Spleen (tissue), 11 donors: Measurements from ENCODE around the gene SLC34A1. TPM values are rescaled to one million over a fixed set of nuclear protein-coding genes. Genes with fewer than 3 reads are reported as not detected.
A peak's percentile ranks its signal among the peaks of the same experiment; 100 is the strongest.

Source experiments
- DNase-seq: peaks from one replicate; pipeline ENCODE4 v3.0.0-alpha.2; 2020
- H3K27ac ChIP-seq, 8 donors: fragments of 200-600 bp; sonication (generic) in 7 of 8; 1 replicate in 4 of 8; 2 replicates in 4 of 8; pipeline versions ENCODE4 v1.5.0 to v1.8.0; 2016 to 2021; ENCODE audit warnings: inconsistent platforms in 4 of 8, mild to moderate bottlenecking in 4 of 8, moderate library complexity in 1 of 8
- H3K27me3 ChIP-seq, 7 donors: fragments of 200-600 bp; sonication (generic) in 6 of 7; replicated peaks in 1 of 7; 1 replicate in 4 of 7; 2 replicates in 3 of 7; pipeline versions ENCODE4 v1.5.0 to v1.8.0; 2016 to 2021; ENCODE audit warnings: inconsistent platforms in 3 of 7, mild to moderate bottlenecking in 1 of 7
- H3K36me3 ChIP-seq, 6 donors: fragments of 200-600 bp; sonication (generic) in 5 of 6; 1 replicate in 4 of 6; 2 replicates in 2 of 6; pipeline versions ENCODE4 v1.5.0 to v1.8.0; 2016 to 2021; ENCODE audit warnings: inconsistent platforms in 2 of 6
- H3K4me1 ChIP-seq, 6 donors: fragments of 200-600 bp; sonication (generic) in 5 of 6; 1 replicate in 3 of 6; 2 replicates in 3 of 6; pipeline versions ENCODE4 v1.5.0 to v1.8.0; 2016 to 2021; ENCODE audit warnings: inconsistent platforms in 3 of 6
- H3K4me3 ChIP-seq, 8 donors: fragments of 200-600 bp; sonication (generic) in 7 of 8; 1 replicate in 4 of 8; 2 replicates in 4 of 8; pipeline versions ENCODE4 v1.5.0 to v1.8.0; 2016 to 2021; ENCODE audit warnings: inconsistent platforms in 4 of 8, mild to moderate bottlenecking in 4 of 8, moderate library complexity in 2 of 8
- H3K9me3 ChIP-seq, 8 donors: fragments of 200-600 bp; sonication (generic) in 7 of 8; 1 replicate in 4 of 8; 2 replicates in 4 of 8; pipeline versions ENCODE4 v1.5.0 to v1.8.0; 2016 to 2021; ENCODE audit warnings: inconsistent platforms in 4 of 8
- CTCF ChIP-seq, 11 experiments: fragments of 200-600 bp in 7 of 11; fragments of 450-650 bp in 4 of 11; sonication (generic) in 4 of 11; IDR thresholded peaks in 8 of 11; conservative IDR thresholded peaks in 3 of 11; 1 replicate in 7 of 11; 2 replicates in 4 of 11; pipeline versions ENCODE4 v1.4.0 to v1.8.0; 2016 to 2021; ENCODE audit warnings: antibody characterized with exemption in 11 of 11, inconsistent platforms in 4 of 11, mild to moderate bottlenecking in 1 of 11
- POLR2A ChIP-seq, 3 donors: fragments of 450-650 bp; IDR thresholded peaks; one replicate each; pipeline ENCODE4 v1.5.1; 2017; ENCODE audit warnings: antibody characterized with exemption in 3 of 3, mild to moderate bottlenecking in 1 of 3
- POLR2AphosphoS5 ChIP-seq, 3 donors: sonication (generic); formaldehyde crosslinking; IDR thresholded peaks; one replicate each; pipeline ENCODE4 v1.5.1; 2017; ENCODE audit warnings: antibody characterized with exemption in 3 of 3
- WGBS, 5 donors: extraction: QIAGEN DNeasy Blood & Tissue Kit in 3 of 5; methylation state at CpG; one replicate each; pipeline versions ENCODE4 v1.1.5 to v1.1.7; 2013 to 2018; 5-methylcytosine and 5-hydroxymethylcytosine counted together
- intact Hi-C: fragments of 100-400 bp; cut with DNase I; formaldehyde crosslinking; loops from one replicate; pipeline ENCODE4 v1.15.0; 2023; ENCODE audit warnings: low total_unique reads
- polyA plus RNA-seq, 3 donors: library from polyadenylated mRNA; stranded (reverse); fragments of 200-250 nt; gene quantifications; one replicate each; pipeline ENCODE4 v1.2.1, GENCODE V29; 2013
- total RNA-seq, 7 donors: library from RNA; depleted of rRNA in 3 of 7; stranded (reverse); fragments of >200 nt in 3 of 7; fragmentation: NEBNext Ultra II Directional in 4 of 7; extraction: Animal tissue kit (Norgen Biotek cat#: 25700) in 4 of 7; gene quantifications; one replicate each; pipeline versions ENCODE4 v1.1.0 to v1.2.1, GENCODE V29; 2016 to 2021
- donor health status: healthy with polysubstance abuse.
- donor health status: DM: no; HTN: no; CAD: no; lungs with moderate emphysema.
- donor health status: DM: no; HTN: no; CAD: no.
- donor health status: Bipolar disorder and iron deficiency.
- donor health status: healthy.
- donor health status: DM: no; HTN: no; CAD: no.
- donor health status: DM: yes; HTN: yes; CAD: no.

Gene SLC34A1
- total and polyA plus RNA-seq, 10 donors: 0.02 to 0.77 (median 0.14) TPM; not detected in 3

GRCh38 chr5:177446200-177447065, 62.2 kb downstream of the SLC34A1 start, which contains the start of gene PRR7:
PRR7 (plus strand) TSS chr5:177446814; CDS start chr5:177455068, 8,254 bp downstream.
- WGBS, 5 donors: 0 to 1% (median 0%) methylated on average over 11 to 89 of the region's 89 CpGs
- Histone ChIP-seq H3K4me3 (peak within 1 kb of the TSS; percentile 41 to 83 (median 55)), H3K9me3 (no peaks in the 10 kb centered on the region), H3K27ac (peak within 1 kb of the TSS; percentile 14 to 88 (median 78)), H3K4me1 (peaks cover 15 to 82% (median 49%) of the 10 kb centered on the region in 6 donors), H3K36me3 (peaks cover 0 to 28% (median 18%) of the 10 kb centered on the region in 6 donors), H3K27me3 (peaks cover 0 to 32% (median 0%) of the 10 kb centered on the region in 7 donors)
- peak; percentile 87 to 95 (median 91) for TF ChIP-seq POLR2AphosphoS5 (IDR thresholded peaks at IDR 0.05)
- no peak for TF ChIP-seq POLR2A (IDR thresholded peaks at IDR 0.05)
- peak in 5 of 11 experiments; percentile 21 to 41 (median 28) for TF ChIP-seq CTCF (IDR thresholded peaks at IDR 0.05 in 8 of 11, conservative IDR thresholded peaks at IDR 0.05 in 3 of 11)
- intact Hi-C loops: no loop called here
- peak; percentile 94 for DNase-seq

DNA sequence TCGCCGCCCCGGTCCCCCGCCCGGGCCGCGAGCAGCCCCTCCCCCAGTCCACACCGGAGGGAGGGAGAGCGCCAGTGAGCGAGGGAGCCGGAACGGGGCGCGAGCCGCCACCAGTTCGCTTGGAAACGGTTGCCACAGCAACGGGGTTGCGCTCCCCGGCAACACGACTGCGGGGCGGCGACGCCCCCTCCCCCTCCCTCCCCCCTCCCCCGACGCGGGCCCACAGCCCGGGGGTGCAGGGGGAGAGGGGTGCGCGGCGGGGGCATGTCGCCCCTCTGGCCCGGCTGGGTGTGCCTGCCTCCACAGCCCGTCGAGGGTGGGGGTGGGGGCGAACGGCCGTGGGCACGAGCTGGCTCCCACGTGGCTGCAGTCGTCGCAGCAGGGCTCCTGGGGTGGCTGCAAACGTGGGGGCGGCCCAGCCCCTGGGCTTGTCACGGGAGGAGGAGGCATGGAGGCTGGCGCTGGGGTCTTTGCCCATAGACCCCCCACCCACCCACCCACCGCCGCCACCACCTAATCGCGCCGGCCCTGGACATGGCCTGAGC, 62.9 kb downstream of the SLC34A1 start:
- peak; percentile 92 for DNase-seq

GRCh38 chr5:177447611-177448243, 63.5 kb downstream of the SLC34A1 start:
- Histone ChIP-seq H3K27ac (peak overlapping the region in 2 of 8 donors; percentile 86 to 88), H3K4me3 (peak overlapping the region in 4 of 8 donors; percentile 58 to 83 (median 60)), H3K9me3 (no peaks in the 10 kb centered on the region), H3K27me3 (peaks cover 0 to 32% (median 0%) of the 10 kb centered on the region in 7 donors), H3K36me3 (peaks cover 0 to 15% (median 5%) of the 10 kb centered on the region in 6 donors), H3K4me1 (peaks cover 15 to 76% (median 46%) of the 10 kb centered on the region in 6 donors)
- no peak for TF ChIP-seq CTCF (IDR thresholded peaks at IDR 0.05 in 8 of 11, conservative IDR thresholded peaks at IDR 0.05 in 3 of 11)
- no peak for TF ChIP-seq POLR2A (IDR thresholded peaks at IDR 0.05)
- TF ChIP-seq POLR2AphosphoS5 (IDR thresholded peaks at IDR 0.05): peak; percentile 62 to 82 (median 65)
- intact Hi-C loops: no loop called here
- 6 to 19% (median 9%) methylated on average over 19 to 23 of the region's 23 CpGs for WGBS, 5 donors
- peak; percentile 87 for DNase-seq

More for the DNA sequence above, 62.9 kb downstream of the SLC34A1 start:
- Histone ChIP-seq H3K4me1 (peaks cover 15 to 77% (median 48%) of the 10 kb centered on the region in 6 donors), H3K9me3 (no peaks in the 10 kb centered on the region), H3K4me3 (peak overlapping the region; percentile 41 to 83 (median 55)), H3K27ac (peak overlapping the region in 7 of 8 donors; percentile 67 to 88 (median 79)), H3K36me3 (peaks cover 0 to 21% (median 11%) of the 10 kb centered on the region in 6 donors), H3K27me3 (peaks cover 0 to 32% (median 0%) of the 10 kb centered on the region in 7 donors)
- WGBS, 5 donors: 0 to 3% (median 0%) methylated on average over 4 to 46 of the region's 52 CpGs
- TF ChIP-seq POLR2AphosphoS5 (IDR thresholded peaks at IDR 0.05): peak; percentile 21 to 81 (median 68)
- no peak for TF ChIP-seq CTCF (IDR thresholded peaks at IDR 0.05 in 8 of 11, conservative IDR thresholded peaks at IDR 0.05 in 3 of 11)
- intact Hi-C loops: no loop called here

Other genes starting within 250 kb of the SLC34A1 start
- 10 to 100 TPM; 52.1 to 90.4 (median 80.8) TPM for gene RAB24, start 80.7 kb upstream of the SLC34A1 start, total RNA-seq
- gene RAB24, start 80.7 kb upstream of the SLC34A1 start, polyA plus RNA-seq: 100 to 1,000 TPM in 2 of 3 donors, 10 to 100 TPM in 1; 90.6 to 181 (median 170) TPM
- 100 to 1,000 TPM in 5 of 7 donors, 10 to 100 TPM in 2; 74.5 to 173 (median 106) TPM for gene PRELID1, start 80.6 kb upstream of the SLC34A1 start, total RNA-seq
- 100 to 1,000 TPM; 131 to 174 (median 154) TPM for gene PRELID1, start 80.6 kb upstream of the SLC34A1 start, polyA plus RNA-seq
- 10 to 100 TPM; 19.3 to 80.7 (median 26.7) TPM for gene MXD3, start 72.5 kb upstream of the SLC34A1 start, total RNA-seq
- 10 to 100 TPM; 25.9 to 32.5 (median 26.2) TPM for gene MXD3, start 72.5 kb upstream of the SLC34A1 start, polyA plus RNA-seq
- 100 to 1,000 TPM in 4 of 7 donors, 10 to 100 TPM in 3; 92.4 to 211 (median 109) TPM for gene LMAN2, start 32.8 kb upstream of the SLC34A1 start, total RNA-seq
- 10 to 100 TPM; 50.1 to 96.6 (median 72.5) TPM for gene LMAN2, start 32.8 kb upstream of the SLC34A1 start, polyA plus RNA-seq
- gene RGS14, start 26.5 kb upstream of the SLC34A1 start, total RNA-seq: 100 to 1,000 TPM in 1 of 7 donors, 10 to 100 TPM in 6; 61.5 to 111 (median 77.1) TPM
- 10 to 100 TPM; 45.3 to 95.9 (median 61.6) TPM for gene RGS14, start 26.5 kb upstream of the SLC34A1 start, polyA plus RNA-seq
- not detected for gene PFN3, start 16.2 kb downstream of the SLC34A1 start, total RNA-seq
- gene PFN3, start 16.2 kb downstream of the SLC34A1 start, polyA plus RNA-seq: not detected
- gene F12, start 25.1 kb downstream of the SLC34A1 start, total RNA-seq: 1 to 10 TPM in 3 of 7 donors, under 1 TPM in 4; 0.60 to 1.7 (median 0.94) TPM
- gene F12, start 25.1 kb downstream of the SLC34A1 start, polyA plus RNA-seq: 1 to 10 TPM; 1.1 to 2.3 (median 1.3) TPM
- gene GRK6, start 42.2 kb downstream of the SLC34A1 start, total RNA-seq: 100 to 1,000 TPM; 114 to 170 (median 149) TPM
- 10 to 100 TPM; 45.7 to 75.9 (median 55.3) TPM for gene GRK6, start 42.2 kb downstream of the SLC34A1 start, polyA plus RNA-seq
- gene PRR7, start 62.4 kb downstream of the SLC34A1 start, total RNA-seq: 1 to 10 TPM in 6 of 7 donors, not detected in 1; 2.6 to 5.3 (median 4.7) TPM
- 1 to 10 TPM; 1.7 to 5.7 (median 3.9) TPM for gene PRR7, start 62.4 kb downstream of the SLC34A1 start, polyA plus RNA-seq
- 10 to 100 TPM; 13.0 to 26.5 (median 17.6) TPM for gene DBN1, start 89.2 kb downstream of the SLC34A1 start, total RNA-seq
- 10 to 100 TPM in 1 of 3 donors, 1 to 10 TPM in 2; 6.8 to 16.3 (median 7.6) TPM for gene DBN1, start 89.2 kb downstream of the SLC34A1 start, polyA plus RNA-seq
- gene PDLIM7, start 113.2 kb downstream of the SLC34A1 start, total RNA-seq: 100 to 1,000 TPM in 3 of 7 donors, 10 to 100 TPM in 4; 44.8 to 220 (median 86.4) TPM
- 100 to 1,000 TPM in 1 of 3 donors, 10 to 100 TPM in 2; 42.5 to 125 (median 59.2) TPM for gene PDLIM7, start 113.2 kb downstream of the SLC34A1 start, polyA plus RNA-seq
- 100 to 1,000 TPM; 111 to 231 (median 149) TPM for gene DOK3, start 125.4 kb downstream of the SLC34A1 start, total RNA-seq
- 100 to 1,000 TPM in 1 of 3 donors, 10 to 100 TPM in 2; 69.9 to 144 (median 98.4) TPM for gene DOK3, start 125.4 kb downstream of the SLC34A1 start, polyA plus RNA-seq
- 100 to 1,000 TPM in 2 of 7 donors, 10 to 100 TPM in 5; 68.9 to 126 (median 91.8) TPM for gene DDX41, start 132.5 kb downstream of the SLC34A1 start, total RNA-seq
- gene DDX41, start 132.5 kb downstream of the SLC34A1 start, polyA plus RNA-seq: 10 to 100 TPM; 68.9 to 99.4 (median 92.9) TPM
- 100 to 1,000 TPM in 5 of 7 donors, 10 to 100 TPM in 2; 86.9 to 155 (median 116) TPM for gene FAM193B, start 170.1 kb downstream of the SLC34A1 start, total RNA-seq
- 100 to 1,000 TPM; 145 to 364 (median 348) TPM for gene FAM193B, start 170.1 kb downstream of the SLC34A1 start, polyA plus RNA-seq
- gene TMED9, start 207.8 kb downstream of the SLC34A1 start, total RNA-seq: 100 to 1,000 TPM in 4 of 7 donors, 10 to 100 TPM in 3; 72.0 to 126 (median 110) TPM
- gene TMED9, start 207.8 kb downstream of the SLC34A1 start, polyA plus RNA-seq: 10 to 100 TPM; 52.6 to 96.9 (median 91.9) TPM
- gene B4GALT7, start 215.7 kb downstream of the SLC34A1 start, total RNA-seq: 10 to 100 TPM; 26.8 to 35.6 (median 32.5) TPM
- 10 to 100 TPM; 22.7 to 43.8 (median 37.4) TPM for gene B4GALT7, start 215.7 kb downstream of the SLC34A1 start, polyA plus RNA-seq